Stimulated activated CD8-positive, alpha-beta memory T cell treated with anti-CD3 and anti-CD28 coated beads, Interleukin-7, amount 100 ng/mL, for 1 hour (primary cell): Measurements from ENCODE around the gene EGFR.

Experiments used
- DNase-seq, 2 donors: peaks; one replicate each; pipeline ENCODE4 v3.0.0-alpha.2; 2020; ENCODE audit warnings: low read depth in 2 of 2

The EGFR gene

DNA sequence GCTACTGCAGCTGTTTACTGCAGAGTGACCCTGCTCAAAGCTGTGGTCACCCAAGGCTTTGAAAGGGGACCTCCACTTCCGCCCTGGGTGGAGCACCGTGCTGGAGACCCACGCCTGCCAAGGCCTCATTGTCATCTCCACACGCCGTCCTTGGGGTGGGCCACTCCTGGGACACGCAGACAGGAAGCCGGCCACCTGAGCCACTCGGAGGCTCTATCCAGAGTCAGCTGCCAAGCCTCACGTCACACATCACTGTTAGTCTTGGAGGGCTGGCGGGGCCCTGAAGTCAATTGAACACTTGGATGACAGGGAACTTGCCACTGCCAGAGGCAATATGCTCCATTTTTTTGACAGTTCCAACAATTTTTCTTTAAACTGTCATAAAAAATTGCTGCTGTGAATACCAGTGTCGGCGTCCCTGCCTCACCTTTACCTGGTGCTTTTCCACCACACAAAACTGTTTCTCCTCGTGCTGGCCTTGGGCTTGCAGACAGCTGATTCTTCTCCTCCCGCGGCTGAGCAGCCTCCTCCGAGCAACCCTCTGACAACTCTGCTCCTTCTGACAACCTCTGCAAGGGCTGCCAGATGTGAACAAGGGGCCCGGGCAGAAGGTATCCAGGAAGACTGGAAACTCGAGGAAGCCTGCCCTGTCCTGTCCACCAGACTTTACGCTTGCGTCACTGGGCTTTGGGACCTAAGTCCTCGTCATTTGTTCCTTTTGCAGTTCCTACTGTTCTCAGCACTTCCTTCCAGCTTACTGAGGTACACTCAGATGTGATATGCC is 81.9 kb downstream of the EGFR start:
- DNase-seq, result no peak

DNA sequence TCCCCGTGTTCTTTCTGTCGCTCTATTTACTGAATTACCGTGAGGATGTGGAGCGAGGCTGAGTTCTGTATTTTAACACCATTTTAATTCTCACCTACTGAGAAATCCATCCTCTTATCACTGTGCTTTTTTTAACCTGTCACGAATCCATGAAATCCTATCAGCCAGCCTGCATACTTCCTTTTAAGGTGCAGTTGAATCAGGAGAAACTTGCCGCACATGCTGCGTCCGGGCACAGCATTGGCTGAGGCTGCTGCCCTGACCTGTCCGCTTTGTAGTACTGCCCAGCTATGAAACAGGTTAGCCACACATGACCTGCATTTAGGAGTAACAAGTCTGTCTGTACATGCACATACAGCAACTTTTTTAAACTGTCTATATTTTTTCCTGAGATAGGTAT is 82.5 kb downstream of the EGFR start:
- no peak for DNase-seq

DNA sequence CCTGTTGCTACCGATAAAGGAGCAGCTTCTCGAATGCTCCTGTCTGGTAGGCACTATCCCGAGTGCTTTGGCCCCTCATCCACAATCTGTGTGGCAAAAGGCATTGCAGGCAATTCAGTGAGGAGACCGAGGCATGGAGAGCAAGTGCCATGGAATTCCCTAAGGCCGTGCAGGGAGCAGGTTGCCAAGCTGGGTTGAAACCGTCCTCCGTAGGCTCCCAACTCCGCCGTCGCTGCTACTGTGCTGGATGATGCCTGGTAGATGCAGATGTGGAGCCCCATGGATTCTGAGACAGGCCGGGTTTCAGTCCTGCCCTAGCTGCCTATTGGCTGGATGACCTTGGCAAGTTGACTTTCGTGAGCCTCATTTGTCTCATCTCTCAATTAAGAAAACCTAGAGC is 85.3 kb downstream of the EGFR start:
- DNase-seq, result no peak

DNA sequence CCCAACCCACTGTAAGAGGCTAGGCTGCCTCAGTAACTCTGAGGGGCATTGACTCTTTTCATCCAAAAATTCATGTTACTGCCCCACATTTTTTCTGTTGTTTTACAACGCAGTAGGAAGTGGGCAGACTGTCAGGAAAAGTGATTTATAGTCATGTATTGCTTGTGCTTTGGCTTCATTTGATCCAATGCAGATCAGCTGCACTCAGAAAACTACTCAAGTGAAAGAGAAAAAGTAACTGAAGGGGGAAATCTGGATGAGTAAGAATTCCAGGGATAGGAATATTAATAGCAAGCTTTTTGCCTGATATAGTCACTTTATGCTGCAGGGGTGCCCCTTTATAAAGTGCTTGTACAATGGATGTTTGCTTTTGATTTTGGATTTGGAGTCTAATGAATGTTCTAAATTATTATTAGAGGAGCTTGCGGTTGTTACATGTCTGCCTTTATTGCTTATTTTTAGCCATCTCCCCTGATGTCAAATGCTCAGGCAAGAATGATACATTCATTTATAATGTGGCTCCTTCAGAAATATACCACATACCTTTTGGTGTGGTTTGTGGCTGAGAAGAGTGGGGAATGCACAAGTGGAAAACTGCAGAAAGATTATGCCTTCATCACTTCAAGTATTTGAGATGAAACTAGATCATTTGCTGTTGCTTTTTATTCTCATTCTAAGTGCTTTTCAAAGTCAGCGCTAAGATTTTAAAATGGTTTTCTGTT is 86.1 kb downstream of the EGFR start:
- DNase-seq, result no peak

DNA sequence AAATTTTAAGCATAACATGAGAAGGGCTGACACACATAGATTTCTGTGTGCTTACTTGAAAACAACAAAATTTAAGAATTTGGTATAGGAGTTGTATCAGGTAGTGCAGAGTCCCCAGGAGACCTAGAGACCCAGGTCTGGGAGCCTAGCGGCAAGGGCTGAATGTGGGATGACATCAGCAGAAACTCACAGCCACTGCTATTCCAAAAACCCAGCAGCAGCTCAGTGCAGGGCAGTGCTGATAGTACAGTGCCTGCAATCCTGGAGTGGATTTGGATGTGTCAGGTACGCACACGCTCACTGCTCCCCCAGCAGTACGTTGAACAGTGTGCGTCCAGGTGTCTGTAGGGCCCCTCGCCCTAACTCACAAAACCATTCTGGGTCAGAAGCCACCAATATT is 87.1 kb downstream of the EGFR start:
- no peak for DNase-seq

DNA sequence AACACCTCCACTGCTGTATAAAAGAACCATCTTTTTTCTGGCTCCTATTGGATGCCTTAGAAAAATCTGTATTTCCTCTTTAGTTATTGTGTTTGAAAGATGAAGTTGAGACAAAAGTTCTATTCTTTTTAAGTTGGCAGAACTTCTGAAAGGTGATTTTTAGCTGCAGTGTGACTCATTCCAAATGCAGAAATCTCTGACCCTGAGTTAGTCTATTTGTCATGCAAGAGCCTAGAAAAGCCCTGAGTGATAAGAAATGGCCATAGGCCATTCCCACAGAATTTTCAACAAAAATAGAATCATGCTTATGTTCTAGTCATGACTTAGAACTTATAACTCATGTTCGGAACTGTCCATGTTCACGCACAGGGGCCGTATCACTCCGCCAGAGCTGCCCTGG is 89.1 kb downstream of the EGFR start:
- no peak for DNase-seq

DNA sequence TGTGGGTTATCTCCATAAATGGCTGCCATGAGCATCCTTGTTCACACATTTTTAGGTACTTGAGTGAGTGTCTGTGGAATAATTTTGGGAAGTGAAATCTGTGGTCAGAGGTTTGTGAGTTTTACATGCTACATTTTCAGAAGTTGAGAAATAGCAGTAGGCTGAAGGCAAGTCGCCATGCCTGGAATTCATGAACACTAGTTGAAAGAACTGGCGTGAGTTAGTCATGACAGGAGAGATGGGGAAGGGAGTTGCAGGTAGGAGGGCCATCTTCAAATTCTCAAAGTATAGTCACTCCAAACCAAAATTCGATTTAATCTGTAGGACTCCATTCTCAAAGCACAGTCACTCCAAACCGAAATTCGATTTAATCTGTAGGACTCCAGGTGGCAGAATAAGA is 89.6 kb downstream of the EGFR start:
- no peak for DNase-seq

DNA sequence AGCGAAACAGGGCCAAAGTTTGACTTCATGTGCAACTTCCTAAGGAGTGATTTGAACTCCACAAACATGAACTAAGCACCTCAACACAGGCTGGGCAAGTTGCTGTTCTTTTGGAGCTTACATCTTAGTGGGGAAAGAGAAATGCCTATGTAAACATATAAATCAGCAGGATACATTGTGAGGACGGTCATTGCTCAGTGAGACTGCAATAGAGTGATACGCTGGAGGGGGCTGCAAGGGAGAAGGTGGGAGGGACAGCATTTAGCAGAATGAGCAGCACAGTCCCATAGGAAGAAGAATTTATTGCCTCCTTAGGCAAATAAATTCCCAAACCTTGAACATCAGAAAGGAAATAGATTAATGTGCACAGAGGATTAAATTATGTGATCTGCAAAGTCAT is 90.0 kb downstream of the EGFR start:
- DNase-seq, result no peak

DNA sequence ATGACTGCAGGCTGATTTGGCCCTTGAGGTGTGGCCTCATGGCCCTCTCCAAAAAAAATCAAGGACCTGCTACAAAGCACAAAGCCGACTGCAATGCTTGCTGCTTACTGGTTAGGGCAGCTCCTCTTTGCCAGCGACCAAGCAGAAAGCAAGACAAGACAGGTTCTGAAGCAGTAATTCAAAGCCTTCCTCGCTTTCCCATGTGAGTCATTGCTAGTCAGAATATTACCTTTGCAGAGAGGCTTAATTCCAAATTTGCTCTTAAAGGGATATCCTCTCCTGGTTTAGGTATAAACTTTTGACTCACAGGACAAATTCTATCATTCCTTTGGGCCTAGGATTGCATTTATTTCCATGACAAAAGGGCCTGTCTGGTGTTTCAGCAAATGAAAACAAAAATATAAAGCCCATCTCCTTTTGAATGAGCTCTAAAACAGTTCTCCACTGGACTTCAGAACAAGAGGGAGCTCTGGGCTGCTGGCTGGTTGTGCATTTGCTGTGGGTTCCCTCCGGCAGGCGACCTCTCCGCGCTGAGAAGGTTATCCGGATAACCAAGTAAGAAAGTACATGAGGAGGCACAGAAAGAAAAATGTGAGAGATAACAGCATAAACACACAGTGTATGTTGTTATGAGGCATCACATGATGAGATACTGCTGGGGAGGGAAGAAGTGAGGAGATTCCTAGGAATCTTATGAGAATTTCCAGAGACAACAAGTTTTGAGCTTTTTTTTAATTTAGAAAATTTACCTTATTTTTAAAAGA is 90.8 kb downstream of the EGFR start:
- DNase-seq, result no peak

DNA sequence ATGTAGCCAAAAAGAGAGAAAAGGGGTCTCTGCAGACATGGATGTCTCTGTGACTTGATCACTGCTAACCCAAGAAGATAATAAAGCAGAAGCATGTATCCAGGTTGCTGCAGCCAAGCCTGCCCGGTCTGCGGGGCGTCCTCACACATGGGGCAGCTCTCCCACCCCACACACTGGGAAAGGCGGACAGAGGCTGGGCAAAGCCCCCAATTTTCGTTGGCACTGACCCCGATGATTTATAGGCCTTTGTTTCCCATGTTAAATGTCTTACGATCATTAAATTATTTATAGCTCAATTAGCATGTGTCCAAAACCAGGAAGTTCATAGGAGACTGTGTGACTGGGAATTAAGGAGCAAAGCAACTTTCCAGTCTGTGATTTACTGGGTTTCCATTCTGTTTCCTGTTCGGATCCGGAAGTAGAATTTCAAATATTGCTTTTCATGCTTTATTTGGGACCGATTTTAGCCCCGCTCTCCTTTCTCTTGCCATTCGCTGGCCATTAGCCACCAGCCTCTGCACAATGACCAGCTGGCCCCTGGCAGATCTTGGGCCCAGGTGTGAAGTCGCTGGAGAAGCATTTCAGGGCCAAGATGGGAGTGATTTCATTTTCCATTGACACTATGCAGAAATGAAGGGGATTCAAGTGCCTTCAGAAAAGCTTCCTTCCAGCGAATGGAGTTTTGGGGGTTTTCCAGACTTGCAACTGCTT is 91.6 kb downstream of the EGFR start:
- DNase-seq, result no peak

DNA sequence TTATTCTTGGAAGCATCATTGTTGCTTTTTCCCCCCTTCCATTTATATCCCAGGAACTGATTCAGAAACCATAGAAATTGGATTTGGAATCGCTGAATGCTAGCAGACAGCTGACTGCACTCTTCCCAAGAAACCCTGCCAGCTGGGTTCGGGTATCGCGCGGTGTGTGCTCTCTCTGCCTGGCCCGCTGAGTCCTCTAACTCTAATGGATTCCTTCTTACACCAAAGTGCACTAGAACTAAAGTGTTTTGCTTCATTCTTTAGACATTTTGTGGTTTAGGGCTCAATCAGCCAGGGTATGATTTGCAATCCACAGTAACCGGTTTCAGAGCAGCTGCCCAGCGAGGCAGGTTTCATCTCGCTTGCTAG is 92.2 kb downstream of the EGFR start:
- DNase-seq, result no peak

DNA sequence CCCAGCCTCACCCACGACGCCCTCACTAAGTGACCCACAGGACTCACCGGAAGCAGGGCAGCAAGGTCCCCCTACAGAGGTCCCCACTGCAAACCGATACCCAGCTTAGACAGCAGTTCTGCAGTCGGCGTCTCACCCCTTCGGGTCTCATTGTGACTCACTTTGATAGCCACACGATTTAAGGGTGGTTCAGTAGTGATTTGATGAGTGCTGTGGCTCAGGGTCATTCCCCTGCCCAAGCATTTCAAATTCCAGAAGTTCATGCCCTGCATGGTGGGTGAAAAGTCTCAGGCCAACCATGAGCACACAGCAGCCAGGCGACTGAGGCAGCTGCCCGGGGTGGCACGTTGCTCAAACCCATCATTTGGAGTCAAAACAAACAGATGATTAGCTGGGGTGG is 93.2 kb downstream of the EGFR start:
- no peak for DNase-seq

DNA sequence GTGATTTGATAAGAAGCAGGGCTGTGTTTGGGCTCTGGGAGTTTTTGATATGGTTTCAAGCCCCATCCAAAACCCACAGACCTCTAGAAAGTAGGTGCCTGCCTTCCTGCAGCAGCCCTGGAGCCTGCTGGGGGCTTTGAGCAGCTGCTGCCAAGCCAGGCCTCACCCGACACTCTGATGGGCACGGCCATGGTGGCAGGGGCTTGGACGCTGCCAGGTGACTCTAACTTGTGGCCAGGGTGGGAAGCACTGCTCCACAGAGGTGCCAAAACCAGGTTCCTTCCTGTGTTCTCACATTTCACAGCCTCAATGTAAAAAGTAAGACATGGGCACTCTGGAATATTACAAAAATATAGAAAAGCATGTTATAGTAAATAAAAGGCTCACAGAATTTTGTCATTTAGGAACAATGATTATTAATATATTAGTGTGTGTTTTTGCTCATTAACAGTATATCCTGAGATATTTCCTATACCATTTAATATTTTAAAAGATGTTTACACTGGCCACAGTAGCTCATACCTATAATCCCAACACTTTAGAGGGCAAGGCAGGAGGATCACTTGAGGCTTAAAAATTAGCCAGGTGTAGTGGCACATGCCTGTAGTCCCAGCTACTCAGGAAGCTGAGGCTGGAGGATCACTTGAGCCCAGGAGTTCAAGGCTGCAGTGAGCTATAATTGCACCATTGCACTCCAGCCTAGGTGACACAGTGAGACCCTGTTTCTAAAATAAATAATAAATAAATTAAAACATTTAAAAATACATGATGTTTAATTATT is 95.1 kb downstream of the EGFR start:
- DNase-seq, result no peak

DNA sequence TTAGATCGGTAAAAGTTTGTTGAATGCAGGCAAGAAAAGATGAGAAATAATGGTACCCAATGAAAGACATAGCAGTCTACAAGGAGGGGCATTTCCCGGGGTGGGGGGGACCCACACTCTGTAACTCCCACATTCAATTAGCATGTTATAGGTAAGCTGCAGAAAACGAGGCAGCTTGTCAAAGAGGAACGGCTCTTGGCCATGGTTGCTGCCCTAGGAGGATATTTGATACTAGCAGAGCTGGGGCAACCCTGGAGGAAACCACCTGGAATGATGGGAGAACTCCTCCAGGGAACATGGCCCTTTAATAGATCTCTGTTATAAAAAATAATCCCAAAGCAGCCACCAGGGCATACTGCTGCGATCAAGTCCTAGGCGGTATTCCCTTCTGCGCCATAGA is 98.5 kb downstream of the EGFR start:
- no peak for DNase-seq

DNA sequence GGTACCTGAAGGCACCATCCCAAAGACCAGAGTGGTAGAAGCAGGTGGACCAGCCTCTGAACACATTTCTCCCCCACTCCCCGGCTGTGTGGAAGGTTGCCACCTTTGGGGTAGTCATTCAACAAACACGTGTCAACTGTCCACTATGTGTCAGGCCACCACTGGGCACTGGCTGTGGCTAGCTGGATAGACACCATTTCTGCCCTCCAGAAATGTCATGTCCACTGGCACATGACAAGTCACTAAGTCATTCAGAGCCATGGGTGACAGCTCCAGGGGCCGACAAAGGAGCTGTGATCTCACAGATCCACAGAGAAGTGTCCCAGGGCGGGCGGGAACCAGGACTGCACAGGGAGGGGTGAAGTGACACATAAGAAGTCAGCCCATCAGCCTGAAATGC is 99.6 kb downstream of the EGFR start:
- DNase-seq, result no peak

DNA sequence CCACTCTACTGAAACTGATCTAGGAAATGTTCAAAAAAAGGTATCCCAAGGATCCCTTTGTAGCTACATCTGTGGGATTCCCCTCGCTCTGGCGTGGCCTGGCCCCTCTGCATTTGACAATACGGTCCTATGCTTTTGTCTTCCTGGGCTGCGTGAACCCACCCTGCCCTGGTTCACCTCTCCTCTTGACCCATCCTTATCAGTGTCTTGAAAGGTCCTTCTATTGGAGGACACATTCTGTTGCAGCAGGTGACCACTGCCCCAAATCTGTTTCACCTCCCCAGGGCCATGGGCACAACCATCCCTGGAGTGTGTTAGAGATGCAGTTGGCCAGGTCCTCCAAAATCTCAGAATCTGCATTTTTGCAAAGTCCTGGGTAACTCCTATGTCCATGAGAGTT is 100.8 kb downstream of the EGFR start:
- no peak for DNase-seq

DNA sequence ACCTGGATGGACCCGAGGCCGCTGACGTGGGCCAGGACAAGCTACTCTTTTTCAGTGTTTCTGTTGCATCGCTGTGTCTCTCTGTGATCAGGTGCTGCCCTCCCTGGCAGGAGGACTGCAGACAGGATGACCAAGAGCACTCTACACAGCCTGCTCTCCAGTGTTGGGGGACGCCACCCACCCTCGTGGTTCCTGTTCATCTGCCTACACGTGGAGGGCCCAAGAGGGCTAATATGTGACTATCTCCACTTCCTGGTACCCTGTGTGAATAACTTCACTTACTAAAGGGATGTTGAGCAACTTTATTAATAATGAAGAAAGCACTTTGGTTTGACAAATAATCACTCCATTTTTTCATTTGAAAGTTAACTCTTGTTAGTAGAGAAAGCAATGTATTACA is 101.3 kb downstream of the EGFR start:
- no peak for DNase-seq

DNA sequence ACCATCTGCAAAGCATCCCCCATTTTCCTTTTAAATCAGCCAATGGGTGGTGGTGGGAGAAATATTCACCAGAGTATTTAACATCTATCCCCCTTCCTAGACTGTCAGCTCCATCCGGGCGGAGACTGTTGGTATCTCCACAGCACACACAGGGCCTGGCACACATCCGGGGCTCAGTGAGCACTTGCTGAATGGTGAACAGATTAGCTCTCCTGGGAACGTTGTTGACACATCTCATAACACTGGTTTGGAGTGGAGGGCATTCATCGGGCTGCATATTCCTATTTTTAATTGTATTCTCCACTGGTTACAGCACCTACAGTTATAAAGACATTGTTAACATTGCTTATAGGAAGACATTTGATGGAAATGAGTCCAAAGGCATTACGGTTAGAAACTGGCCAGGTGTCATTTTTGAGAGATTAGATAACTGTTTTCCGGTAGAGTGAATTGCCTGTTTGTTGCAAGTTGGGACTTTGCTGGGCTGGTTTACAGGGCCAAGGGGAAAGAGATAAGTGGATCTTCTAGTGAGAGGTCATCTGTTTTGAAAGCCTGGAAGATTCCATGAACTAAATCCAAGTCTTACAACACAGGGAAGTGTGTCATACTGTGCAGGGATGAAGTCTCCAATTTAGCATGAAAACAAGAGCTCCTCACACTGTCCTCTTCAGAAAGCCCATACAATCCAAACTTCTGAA is 101.8 kb downstream of the EGFR start:
- no peak for DNase-seq

DNA sequence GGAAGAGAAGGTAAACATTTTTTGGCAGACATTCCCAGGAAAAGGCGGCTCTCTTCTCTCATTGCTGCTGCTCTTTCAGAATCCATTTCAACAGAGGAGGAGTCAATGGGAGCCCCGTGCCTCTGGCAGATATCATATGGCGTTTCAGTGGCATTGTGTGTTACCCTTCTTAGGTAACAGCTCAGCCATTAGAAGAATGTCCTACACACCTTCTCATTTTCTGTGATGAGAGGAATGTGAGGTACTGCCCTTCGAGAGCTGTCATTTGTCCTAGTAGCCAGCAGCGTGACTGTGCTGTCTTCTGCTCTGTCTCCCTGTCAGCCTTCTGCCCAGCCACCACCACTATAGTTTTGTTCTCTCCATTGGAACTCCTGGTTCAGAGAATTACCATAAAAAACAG is 102.4 kb downstream of the EGFR start:
- no peak for DNase-seq

DNA sequence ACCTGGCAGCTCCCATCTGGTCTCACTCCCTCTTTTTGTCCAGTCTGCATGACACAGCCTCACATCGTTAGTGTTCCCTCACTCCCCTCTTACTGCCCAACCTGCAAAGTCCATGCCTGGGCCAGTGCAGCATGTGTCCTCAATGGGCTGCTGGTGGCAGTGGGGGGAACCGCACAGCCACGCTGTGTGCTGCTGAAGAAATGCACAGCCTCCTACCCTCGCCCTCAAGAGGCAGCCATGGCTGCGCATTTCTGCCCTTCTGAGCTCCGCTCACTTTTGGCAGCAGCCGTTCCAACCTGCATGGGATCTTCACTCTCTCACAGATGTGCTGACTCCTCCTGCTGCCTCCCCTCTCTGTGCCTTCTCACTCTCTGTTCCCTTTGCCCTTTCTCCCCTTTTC is 103.4 kb downstream of the EGFR start:
- no peak for DNase-seq
